ENCODE data around the gene GFOD1.
"Not testable (repeated sequence)": the region's sequence is repeated elsewhere in the genome, so short reads cannot be mapped to it uniquely, and the experiment has no call there.

GFOD1 gene

GRCh38 chr6:13398421-13398994, 88.9 kb downstream of the GFOD1 start:
- DNase-seq = peak; percentile 33

- no peak for DNase-seq
Observed at GRCh38 chr6:13398069-13398381, 89.4 kb downstream of the GFOD1 start.

- no peak for DNase-seq
Observed at GRCh38 chr6:13397359-13398068, 89.9 kb downstream of the GFOD1 start.

GRCh38 chr6:13396241-13396792, 91.1 kb downstream of the GFOD1 start:
- DNase-seq = no peak

- peak; percentile 6 for DNase-seq
Observed at GRCh38 chr6:13395272-13396237, 91.8 kb downstream of the GFOD1 start.

- DNase-seq = no peak
Observed at GRCh38 chr6:13392462-13392861, 94.9 kb downstream of the GFOD1 start.

GRCh38 chr6:13391537-13391936, 95.9 kb downstream of the GFOD1 start:
- DNase-seq = no peak

GRCh38 chr6:13390658-13391057, 96.7 kb downstream of the GFOD1 start:
- no peak for DNase-seq

GRCh38 chr6:13389237-13389636, 98.2 kb downstream of the GFOD1 start:
- DNase-seq = not testable (repeated sequence)

GRCh38 chr6:13388769-13389168, 98.6 kb downstream of the GFOD1 start:
- DNase-seq = not testable (repeated sequence)

GRCh38 chr6:13384966-13385365, 102.4 kb downstream of the GFOD1 start:
- DNase-seq = peak; percentile 26

- DNase-seq = no peak
Observed at GRCh38 chr6:13384506-13384905, 102.9 kb downstream of the GFOD1 start.

GRCh38 chr6:13383328-13384163, 103.9 kb downstream of the GFOD1 start:
- no peak for DNase-seq

- DNase-seq = no peak
Observed at GRCh38 chr6:13380761-13381160, 106.6 kb downstream of the GFOD1 start.

- DNase-seq = no peak
Observed at GRCh38 chr6:13378669-13379590, 108.5 kb downstream of the GFOD1 start.

GRCh38 chr6:13377054-13377758, 110.2 kb downstream of the GFOD1 start:
- DNase-seq = no peak

GRCh38 chr6:13375360-13375878, 112.0 kb downstream of the GFOD1 start:
- no peak for DNase-seq

- DNase-seq = no peak
Observed at GRCh38 chr6:13373919-13374318, 113.5 kb downstream of the GFOD1 start.

- DNase-seq = no peak
Observed at GRCh38 chr6:13373488-13373886, 113.9 kb downstream of the GFOD1 start.

GRCh38 chr6:13372688-13373487, 114.5 kb downstream of the GFOD1 start:
- DNase-seq = no peak
